HG03139 (cell line): ENCODE results near the gene SLC25A10.

Experiments
- ATAC-seq: cut with Tn5 transposase; IDR thresholded peaks from one replicate; pipeline ENCODE4 v1.9.1; 2021; ENCODE audit not compliant: unreplicated experiment

The SLC25A10 gene

GRCh38 chr17:81686614-81687013 lies 25.5 kb upstream of the SLC25A10 start:
- ATAC-seq, result no peak

- ATAC-seq, result no peak
Measured at GRCh38 chr17:81687770-81688541, 24.1 kb upstream of the SLC25A10 start.

- ATAC-seq, result no peak
Measured at GRCh38 chr17:81688616-81689015, 23.5 kb upstream of the SLC25A10 start.

GRCh38 chr17:81690066-81690465 lies 22.0 kb upstream of the SLC25A10 start:
- no peak for ATAC-seq

- ATAC-seq, result no peak
Measured at GRCh38 chr17:81690549-81690948, 21.5 kb upstream of the SLC25A10 start.

- no peak for ATAC-seq
Measured at GRCh38 chr17:81691196-81691595, 20.9 kb upstream of the SLC25A10 start.

GRCh38 chr17:81691608-81692007 lies 20.5 kb upstream of the SLC25A10 start:
- no peak for ATAC-seq

GRCh38 chr17:81693509-81694210 lies 18.4 kb upstream of the SLC25A10 start:
- no peak for ATAC-seq

GRCh38 chr17:81694810-81695209 lies 17.3 kb upstream of the SLC25A10 start:
- no peak for ATAC-seq

GRCh38 chr17:81695211-81695610 lies 16.9 kb upstream of the SLC25A10 start:
- ATAC-seq, result no peak

GRCh38 chr17:81695801-81696200 lies 16.3 kb upstream of the SLC25A10 start:
- ATAC-seq, result no peak

- ATAC-seq, result no peak
Measured at GRCh38 chr17:81696218-81696941, 15.7 kb upstream of the SLC25A10 start.

GRCh38 chr17:81697261-81698044 lies 14.6 kb upstream of the SLC25A10 start:
- ATAC-seq, result no peak

GRCh38 chr17:81700353-81701287 lies 11.5 kb upstream of the SLC25A10 start:
- no peak for ATAC-seq

GRCh38 chr17:81701288-81702071 lies 10.6 kb upstream of the SLC25A10 start:
- ATAC-seq, result no peak

GRCh38 chr17:81702934-81703746 lies 8.9 kb upstream of the SLC25A10 start, which contains the start of gene MRPL12:
MRPL12 (plus strand) TSS chr17:81703367; CDS start chr17:81703502, 135 bp downstream.
- peak; percentile 79 for ATAC-seq

- no peak for ATAC-seq
Measured at GRCh38 chr17:81703747-81704654, 8.1 kb upstream of the SLC25A10 start.
